IPS DF 6.9 (cell line): Measurements from ENCODE around the gene SPC24.
"Not testable (repeated sequence)": the region's sequence is repeated elsewhere in the genome, so short reads cannot be mapped to it uniquely, and the experiment has no call there.

Experiments
- DNase-seq: peaks from one replicate; pipeline ENCODE4 v3.0.0-alpha.2; 2013; ENCODE audit warnings: low read depth, low spot score
- H3K27ac ChIP-seq: one replicate; pipeline ENCODE4 v1.5.1; 2013; ENCODE audit warnings: low read length, control low read depth
- H3K27me3 ChIP-seq: 2 replicates; pipeline ENCODE4 v1.6.1; 2013; ENCODE audit warnings: mild to moderate bottlenecking, low read length; ENCODE audit not compliant: control insufficient read depth, insufficient read depth
- H3K36me3 ChIP-seq: 2 replicates; pipeline ENCODE4 v1.6.1; 2013; ENCODE audit warnings: low read length; ENCODE audit not compliant: control insufficient read depth, insufficient read depth
- H3K4me1 ChIP-seq: 2 replicates; pipeline ENCODE4 v1.6.1; 2013; ENCODE audit warnings: low read length; ENCODE audit not compliant: control insufficient read depth, insufficient read depth
- H3K4me3 ChIP-seq: 2 replicates; pipeline ENCODE4 v1.5.1; 2013; ENCODE audit warnings: mild to moderate bottlenecking, low read length
- H3K9me3 ChIP-seq: 2 replicates; pipeline ENCODE4 v1.6.1; 2013; ENCODE audit warnings: low read length, inconsistent platforms; ENCODE audit not compliant: control insufficient read depth, insufficient read depth
- WGBS: extraction: QIAGEN DNeasy Blood & Tissue Kit; methylation state at CpG from one replicate; pipeline ENCODE4 v1.1.7; 2013; ENCODE audit warnings: mixed read lengths, missing lambda C conversion rate; ENCODE audit not compliant: insufficient read length, insufficient coverage; 5-methylcytosine and 5-hydroxymethylcytosine counted together

SPC24 gene

GRCh38 chr19:11141937-11142527 lies 13.6 kb downstream of the SPC24 start:
- Histone ChIP-seq H3K9me3 (no peaks in the 10 kb centered on the region), H3K36me3 (peaks cover 7% of the 10 kb centered on the region; the same call in 1 of the 2 replicates), H3K4me1 (peaks cover 10% of the 10 kb centered on the region; the same call in 1 of the 2 replicates), H3K4me3 (no peak overlapping the region), H3K27me3 (no peaks in the 10 kb centered on the region), H3K27ac (no peak overlapping the region)
- no CpG with 5 or more reads among the region's 9 CpGs for WGBS
- DNase-seq, result no peak

- peaks cover 4% of the 10 kb centered on the region; the same call in 1 of the 2 replicates for H3K36me3 ChIP-seq
- no peak for DNase-seq
- H3K4me1 ChIP-seq, result peaks cover 10% of the 10 kb centered on the region; the same call in 1 of the 2 replicates
- no peaks in the 10 kb centered on the region for H3K27me3 ChIP-seq
- WGBS, result no CpG with 5 or more reads among the region's 9 CpGs
- no peak overlapping the region for H3K4me3 ChIP-seq
- no peak overlapping the region for H3K27ac ChIP-seq
- H3K9me3 ChIP-seq, result no peaks in the 10 kb centered on the region
Observed at GRCh38 chr19:11140896-11141295, 14.7 kb downstream of the SPC24 start.

GRCh38 chr19:11140023-11140538 lies 15.5 kb downstream of the SPC24 start:
- DNase-seq, H3K27ac ChIP-seq, H3K36me3 ChIP-seq, H3K9me3 ChIP-seq, H3K4me3 ChIP-seq, H3K27me3 ChIP-seq: not testable (repeated sequence)
- H3K4me1 ChIP-seq, result peaks cover 10% of the 10 kb centered on the region; the same call in 1 of the 2 replicates
- no CpG with 5 or more reads among the region's 10 CpGs for WGBS

GRCh38 chr19:11138601-11139300 lies 16.8 kb downstream of the SPC24 start:
- Histone ChIP-seq H3K4me3 (no peak overlapping the region), H3K27ac (no peak overlapping the region), H3K36me3 (no peaks in the 10 kb centered on the region), H3K27me3 (no peaks in the 10 kb centered on the region), H3K9me3 (no peaks in the 10 kb centered on the region), H3K4me1 (peaks cover 10% of the 10 kb centered on the region; the same call in 1 of the 2 replicates)
- WGBS, result no CpG with 5 or more reads among the region's 13 CpGs
- no peak for DNase-seq

GRCh38 chr19:11137542-11138384 lies 17.8 kb downstream of the SPC24 start:
- H3K36me3 ChIP-seq, result peaks cover under 1% of the 10 kb centered on the region; the same call in 1 of the 2 replicates
- H3K27me3 ChIP-seq, result no peaks in the 10 kb centered on the region
- peak overlapping the region; percentile 17; the same call in 1 of the 2 replicates for H3K4me3 ChIP-seq
- H3K4me1 ChIP-seq, result peaks cover 7% of the 10 kb centered on the region; the same call in 1 of the 2 replicates
- WGBS, result no CpG with 5 or more reads among the region's 28 CpGs
- DNase-seq, result no peak
- H3K9me3 ChIP-seq, result no peaks in the 10 kb centered on the region
- H3K27ac ChIP-seq, result no peak overlapping the region

GRCh38 chr19:11136400-11137101 lies 19.0 kb downstream of the SPC24 start:
- DNase-seq, result no peak
- H3K36me3 ChIP-seq, result peaks cover 11% of the 10 kb centered on the region
- no CpG with 5 or more reads among the region's 14 CpGs for WGBS
- H3K9me3 ChIP-seq, result no peaks in the 10 kb centered on the region
- H3K27ac ChIP-seq, result no peak overlapping the region
- H3K27me3 ChIP-seq, result no peaks in the 10 kb centered on the region
- peaks cover 2% of the 10 kb centered on the region; the same call in 1 of the 2 replicates for H3K4me1 ChIP-seq
- no peak overlapping the region for H3K4me3 ChIP-seq

GRCh38 chr19:11131471-11131870 lies 24.1 kb downstream of the SPC24 start:
- DNase-seq, result no peak
- peaks cover 45% of the 10 kb centered on the region for H3K36me3 ChIP-seq
- no peak overlapping the region for H3K27ac ChIP-seq
- no peaks in the 10 kb centered on the region for H3K9me3 ChIP-seq
- no peaks in the 10 kb centered on the region for H3K27me3 ChIP-seq
- WGBS, result no CpG with 5 or more reads among the region's 7 CpGs
- no peaks in the 10 kb centered on the region; the same call in 1 of the 2 replicates for H3K4me1 ChIP-seq
- H3K4me3 ChIP-seq, result no peak overlapping the region

- no CpG with 5 or more reads among the region's 19 CpGs for WGBS
- no peak for DNase-seq
- Histone ChIP-seq H3K9me3 (no peaks in the 10 kb centered on the region), H3K4me3 (no peak overlapping the region), H3K27ac (no peak overlapping the region), H3K4me1 (no peaks in the 10 kb centered on the region; the same call in 1 of the 2 replicates), H3K36me3 (peaks cover 48% of the 10 kb centered on the region), H3K27me3 (no peaks in the 10 kb centered on the region)
Observed at GRCh38 chr19:11130824-11131455, 24.6 kb downstream of the SPC24 start.

- no peak for DNase-seq
- H3K27me3 ChIP-seq, result no peaks in the 10 kb centered on the region
- no peaks in the 10 kb centered on the region; the same call in 1 of the 2 replicates for H3K4me1 ChIP-seq
- WGBS, result no CpG with 5 or more reads among the region's 15 CpGs
- no peak overlapping the region for H3K27ac ChIP-seq
- no peak overlapping the region for H3K4me3 ChIP-seq
- peaks cover 61% of the 10 kb centered on the region for H3K36me3 ChIP-seq
- no peaks in the 10 kb centered on the region for H3K9me3 ChIP-seq
Observed at GRCh38 chr19:11127905-11128304, 27.7 kb downstream of the SPC24 start.
